ENCODE data around the gene TMEFF2. TPM values are rescaled to one million over a fixed set of nuclear protein-coding genes. Genes with fewer than 3 reads are reported as not detected.
"Not testable (repeated sequence)": the region's sequence is repeated elsewhere in the genome, so short reads cannot be mapped to it uniquely, and the experiment has no call there.

TMEFF2 gene
- polyA plus RNA-seq, 1 donor: 2.3 TPM

GRCh38 chr2:192151853-192152252 lies 42.9 kb downstream of the TMEFF2 start:
- H3K4me1 ChIP-seq (ENCODE audit: control insufficient read depth, insufficient read depth, low read length): no peaks in the 10 kb centered on the region
- H3K27me3 ChIP-seq (ENCODE audit: control insufficient read depth, insufficient read depth, low read length): no peaks in the 10 kb centered on the region
- no peak overlapping the region for H3K4me3 ChIP-seq (ENCODE audit: low read length)
- no peaks in the 10 kb centered on the region for H3K9me3 ChIP-seq (ENCODE audit: control insufficient read depth, low read depth, low read length)
- no CpG with 5 or more reads among the region's 1 CpG for WGBS (ENCODE audit: insufficient coverage, low lambda C conversion rate)
- no peak for DNase-seq
- H3K27ac ChIP-seq (ENCODE audit: low read length): no peak overlapping the region
- H3K36me3 ChIP-seq (ENCODE audit: control insufficient read depth, insufficient read depth, low read length): no peaks in the 10 kb centered on the region

- H3K4me1 ChIP-seq (ENCODE audit: control insufficient read depth, insufficient read depth, low read length): no peaks in the 10 kb centered on the region
- no peaks in the 10 kb centered on the region for H3K27me3 ChIP-seq (ENCODE audit: control insufficient read depth, insufficient read depth, low read length)
- no peak overlapping the region for H3K27ac ChIP-seq (ENCODE audit: low read length)
- 88% methylated on average over 2 of the region's 3 CpGs for WGBS (ENCODE audit: insufficient coverage, low lambda C conversion rate)
- H3K4me3 ChIP-seq (ENCODE audit: low read length): no peak overlapping the region
- H3K36me3 ChIP-seq (ENCODE audit: control insufficient read depth, insufficient read depth, low read length): no peaks in the 10 kb centered on the region
- H3K9me3 ChIP-seq (ENCODE audit: control insufficient read depth, low read depth, low read length): no peaks in the 10 kb centered on the region
- DNase-seq: no peak
These were observed 44.6 kb downstream of the TMEFF2 start for GRCh38 chr2:192150166-192150565.

DNA sequence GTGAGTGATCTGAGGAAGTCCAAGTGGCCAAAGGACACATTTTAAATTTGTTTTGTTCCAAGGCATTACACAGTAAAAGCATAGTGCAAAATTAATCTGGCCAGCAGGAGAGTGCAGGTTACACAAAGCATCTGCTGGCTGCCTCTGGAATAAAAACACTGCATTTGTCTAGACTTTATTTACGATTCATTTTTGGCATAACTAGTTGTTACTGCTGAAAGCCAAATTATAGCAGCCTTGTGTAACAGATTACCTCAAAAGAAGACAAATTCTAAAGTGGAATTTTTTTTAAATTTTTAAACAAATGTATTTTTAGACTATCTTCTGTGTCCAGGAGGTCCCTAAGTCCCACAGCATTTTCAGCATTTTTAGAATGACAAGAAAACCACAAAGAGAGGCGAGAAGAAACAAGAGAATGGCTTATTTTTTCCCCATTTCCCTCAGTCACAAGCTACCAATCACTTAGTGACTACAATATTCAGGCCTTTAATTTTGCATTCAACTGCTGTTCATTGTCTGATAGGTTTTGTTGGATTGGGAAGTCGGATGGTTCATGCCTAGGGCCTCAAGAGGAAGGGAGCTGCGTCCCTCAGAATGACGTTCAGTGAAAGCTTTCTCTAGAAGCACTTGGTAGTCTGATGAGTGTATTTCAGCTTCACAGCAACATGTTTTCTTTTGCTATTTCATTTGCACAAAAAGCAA lies 46.0 kb downstream of the TMEFF2 start:
- Histone ChIP-seq H3K4me3 (ENCODE audit: low read length) (no peak overlapping the region), H3K36me3 (ENCODE audit: control insufficient read depth, insufficient read depth, low read length) (no peaks in the 10 kb centered on the region), H3K27ac (ENCODE audit: low read length) (no peak overlapping the region), H3K9me3 (ENCODE audit: control insufficient read depth, low read depth, low read length) (no peaks in the 10 kb centered on the region), H3K27me3 (ENCODE audit: control insufficient read depth, insufficient read depth, low read length) (no peaks in the 10 kb centered on the region), H3K4me1 (ENCODE audit: control insufficient read depth, insufficient read depth, low read length) (no peaks in the 10 kb centered on the region)
- DNase-seq: no peak
- WGBS (ENCODE audit: insufficient coverage, low lambda C conversion rate): 47% methylated on average over 2 of the region's 5 CpGs

GRCh38 chr2:192148241-192148619 lies 46.5 kb downstream of the TMEFF2 start:
- Histone ChIP-seq H3K9me3 (ENCODE audit: control insufficient read depth, low read depth, low read length) (no peaks in the 10 kb centered on the region), H3K27ac (ENCODE audit: low read length) (no peak overlapping the region), H3K36me3 (ENCODE audit: control insufficient read depth, insufficient read depth, low read length) (no peaks in the 10 kb centered on the region), H3K4me1 (ENCODE audit: control insufficient read depth, insufficient read depth, low read length) (no peaks in the 10 kb centered on the region), H3K4me3 (ENCODE audit: low read length) (no peak overlapping the region), H3K27me3 (ENCODE audit: control insufficient read depth, insufficient read depth, low read length) (no peaks in the 10 kb centered on the region)
- WGBS (ENCODE audit: insufficient coverage, low lambda C conversion rate): 100% methylated on average over 1 of the region's 2 CpGs
- DNase-seq: no peak

DNA sequence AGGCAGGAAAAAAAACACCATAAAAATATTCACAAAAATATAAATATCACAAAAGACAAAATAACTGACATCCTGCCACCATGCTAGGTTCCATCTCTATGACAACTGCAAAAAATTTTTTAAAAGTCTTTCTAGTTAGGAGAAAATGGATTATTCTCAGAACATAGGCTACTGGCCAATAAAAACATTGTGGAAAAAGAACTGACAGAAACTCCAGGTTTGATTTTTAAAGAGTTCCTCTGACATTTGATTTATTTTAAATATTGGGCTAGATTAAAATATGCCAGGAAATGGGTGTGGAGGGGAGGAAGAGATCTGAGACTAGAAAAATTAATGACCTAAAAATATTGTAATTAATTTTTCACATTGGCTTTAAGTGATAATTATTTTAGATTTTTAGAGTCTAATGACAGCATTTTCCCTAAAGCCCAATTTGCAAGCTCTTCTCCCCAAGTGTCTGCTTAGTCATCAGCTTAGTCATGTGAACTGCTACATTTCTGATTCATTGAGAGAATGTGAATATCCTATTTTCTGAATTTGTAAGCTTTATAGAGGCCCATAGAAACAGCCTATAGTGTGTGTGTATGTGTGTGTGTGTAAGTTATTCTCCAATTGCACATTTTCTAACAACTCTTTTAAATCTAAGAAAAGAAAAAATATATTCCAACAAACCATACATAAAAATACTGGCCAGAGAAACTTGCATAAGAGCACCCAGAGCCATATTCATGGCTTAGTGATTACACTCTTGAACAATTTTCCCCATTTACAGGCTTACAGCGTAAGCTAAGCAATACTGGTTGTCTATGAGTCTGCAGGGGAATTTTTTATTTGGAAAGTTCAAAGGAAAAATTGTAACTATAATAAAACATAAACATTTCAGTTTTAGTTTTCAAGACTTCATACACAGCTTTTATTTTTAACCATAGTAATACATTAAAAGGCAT lies 48.4 kb downstream of the TMEFF2 start:
- DNase-seq: no peak
- Histone ChIP-seq H3K36me3 (ENCODE audit: control insufficient read depth, insufficient read depth, low read length) (no peaks in the 10 kb centered on the region), H3K27me3 (ENCODE audit: control insufficient read depth, insufficient read depth, low read length) (no peaks in the 10 kb centered on the region), H3K27ac (ENCODE audit: low read length) (no peak overlapping the region), H3K4me1 (ENCODE audit: control insufficient read depth, insufficient read depth, low read length) (no peaks in the 10 kb centered on the region), H3K4me3 (ENCODE audit: low read length) (no peak overlapping the region), H3K9me3 (ENCODE audit: control insufficient read depth, low read depth, low read length) (no peaks in the 10 kb centered on the region)
- WGBS (ENCODE audit: insufficient coverage, low lambda C conversion rate): 100% methylated on average over 1 of the region's 1 CpG

DNA sequence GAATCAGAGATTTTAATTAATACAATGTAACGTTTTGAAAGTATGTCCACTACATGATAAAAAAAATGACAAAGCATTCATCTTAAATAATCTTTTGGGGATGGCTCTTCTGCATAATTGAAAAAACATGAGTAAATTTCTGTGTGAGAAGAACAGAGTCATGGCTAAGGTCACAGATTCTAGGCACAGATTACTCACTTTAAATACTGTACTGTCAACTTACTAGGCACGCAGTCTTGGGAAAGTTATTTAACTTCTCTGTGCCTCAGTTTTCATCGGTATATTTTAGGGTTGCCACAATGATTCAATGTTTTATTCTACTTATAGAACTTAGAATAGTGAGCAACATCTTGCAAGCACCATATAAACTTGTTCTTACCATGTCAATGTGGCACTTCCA lies 49.2 kb downstream of the TMEFF2 start:
- no peaks in the 10 kb centered on the region for H3K9me3 ChIP-seq (ENCODE audit: control insufficient read depth, low read depth, low read length)
- H3K36me3 ChIP-seq (ENCODE audit: control insufficient read depth, insufficient read depth, low read length): no peaks in the 10 kb centered on the region
- WGBS (ENCODE audit: insufficient coverage, low lambda C conversion rate): 95% methylated on average over 3 of the region's 3 CpGs
- no peak overlapping the region for H3K4me3 ChIP-seq (ENCODE audit: low read length)
- H3K27ac ChIP-seq (ENCODE audit: low read length): no peak overlapping the region
- H3K27me3 ChIP-seq (ENCODE audit: control insufficient read depth, insufficient read depth, low read length): no peaks in the 10 kb centered on the region
- no peak for DNase-seq
- H3K4me1 ChIP-seq (ENCODE audit: control insufficient read depth, insufficient read depth, low read length): no peaks in the 10 kb centered on the region

GRCh38 chr2:192140236-192140839 lies 54.4 kb downstream of the TMEFF2 start:
- WGBS (ENCODE audit: insufficient coverage, low lambda C conversion rate): 43% methylated on average over 4 of the region's 7 CpGs
- H3K4me1 ChIP-seq (ENCODE audit: control insufficient read depth, insufficient read depth, low read length): no peaks in the 10 kb centered on the region
- H3K4me3 ChIP-seq (ENCODE audit: low read length): no peak overlapping the region
- no peak overlapping the region for H3K27ac ChIP-seq (ENCODE audit: low read length)
- no peaks in the 10 kb centered on the region for H3K36me3 ChIP-seq (ENCODE audit: control insufficient read depth, insufficient read depth, low read length)
- H3K9me3 ChIP-seq (ENCODE audit: control insufficient read depth, low read depth, low read length): no peaks in the 10 kb centered on the region
- no peaks in the 10 kb centered on the region for H3K27me3 ChIP-seq (ENCODE audit: control insufficient read depth, insufficient read depth, low read length)
- DNase-seq: no peak

DNA sequence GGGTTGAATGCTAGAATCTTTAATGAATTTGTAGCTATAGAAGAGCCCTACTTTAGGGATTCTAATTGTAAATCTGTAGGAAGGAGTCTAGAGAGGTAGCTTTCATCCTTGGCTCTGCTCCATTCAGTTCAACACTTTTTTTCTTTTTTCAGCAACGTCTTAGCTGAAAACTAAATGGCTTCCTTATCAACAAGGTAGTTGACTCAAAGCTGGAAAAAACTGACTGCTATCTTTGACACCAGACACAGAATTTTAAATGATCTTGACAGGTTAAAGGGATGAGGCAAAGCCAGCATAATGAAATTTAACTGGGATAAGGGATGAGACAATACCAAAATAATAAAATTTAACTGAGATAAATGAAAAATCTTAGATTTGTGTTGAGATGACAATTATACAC lies 54.9 kb downstream of the TMEFF2 start:
- H3K9me3 ChIP-seq (ENCODE audit: control insufficient read depth, low read depth, low read length): no peaks in the 10 kb centered on the region
- no peaks in the 10 kb centered on the region for H3K27me3 ChIP-seq (ENCODE audit: control insufficient read depth, insufficient read depth, low read length)
- H3K4me1 ChIP-seq (ENCODE audit: control insufficient read depth, insufficient read depth, low read length): no peaks in the 10 kb centered on the region
- H3K36me3 ChIP-seq (ENCODE audit: control insufficient read depth, insufficient read depth, low read length): no peaks in the 10 kb centered on the region
- H3K27ac ChIP-seq (ENCODE audit: low read length): no peak overlapping the region
- no peak overlapping the region for H3K4me3 ChIP-seq (ENCODE audit: low read length)
- 0% methylated on average over 1 of the region's 1 CpG for WGBS (ENCODE audit: insufficient coverage, low lambda C conversion rate)
- DNase-seq: no peak

GRCh38 chr2:192137451-192137850 lies 57.3 kb downstream of the TMEFF2 start:
- WGBS (ENCODE audit: insufficient coverage, low lambda C conversion rate): no CpG with 5 or more reads among the region's 1 CpG
- Histone ChIP-seq H3K36me3 (ENCODE audit: control insufficient read depth, insufficient read depth, low read length) (no peaks in the 10 kb centered on the region), H3K27ac (ENCODE audit: low read length) (no peak overlapping the region), H3K4me1 (ENCODE audit: control insufficient read depth, insufficient read depth, low read length) (no peaks in the 10 kb centered on the region), H3K9me3 (ENCODE audit: control insufficient read depth, low read depth, low read length) (no peaks in the 10 kb centered on the region), H3K4me3 (ENCODE audit: low read length) (no peak overlapping the region), H3K27me3 (ENCODE audit: control insufficient read depth, insufficient read depth, low read length) (no peaks in the 10 kb centered on the region)
- DNase-seq: no peak

- no CpG with 5 or more reads among the region's 15 CpGs for WGBS (ENCODE audit: insufficient coverage, low lambda C conversion rate)
- H3K36me3 ChIP-seq (ENCODE audit: control insufficient read depth, insufficient read depth, low read length); H3K9me3 ChIP-seq (ENCODE audit: control insufficient read depth, low read depth, low read length): not testable (repeated sequence)
These were observed 62.1 kb downstream of the TMEFF2 start for GRCh38 chr2:192132604-192133003.

More at GRCh38 chr2:192132604-192133003, 62.1 kb downstream of the TMEFF2 start:
- H3K4me3 ChIP-seq (ENCODE audit: low read length); H3K27me3 ChIP-seq (ENCODE audit: control insufficient read depth, insufficient read depth, low read length); DNase-seq; H3K4me1 ChIP-seq (ENCODE audit: control insufficient read depth, insufficient read depth, low read length); H3K27ac ChIP-seq (ENCODE audit: low read length): not testable (repeated sequence)
